CD4-positive, CD25-positive, alpha-beta regulatory T cell (primary cell): ENCODE measurements around the gene SDHA. TPM values are rescaled to one million over a fixed set of nuclear protein-coding genes. Genes with fewer than 3 reads are reported as not detected.

Experiments used
- ATAC-seq, 2 donors: fragments of 150-1000 bp; cut with Tn5 transposase; one replicate each; pipeline ENCODE4 v1.10.0; 2021; ENCODE audit warnings: low read depth in 2 of 2, moderate number of reproducible peaks in 2 of 2, moderate library complexity in 1 of 2
- DNase-seq, 3 donors: peaks; one replicate each; pipeline versions ENCODE4 v3.0.0 to v3.0.0-alpha.2; 2012 to 2022; ENCODE audit warnings: mixed read lengths in 1 of 3
- H3K27ac ChIP-seq: one replicate; pipeline ENCODE4 v1.7.0; 2013; ENCODE audit warnings: mild to moderate bottlenecking, low read length; ENCODE audit not compliant: insufficient read depth, poor library complexity, severe bottlenecking
- H3K27me3 ChIP-seq: one replicate; pipeline ENCODE4 v1.7.0; 2013; ENCODE audit warnings: low read length; ENCODE audit not compliant: control insufficient read depth, insufficient read depth
- H3K36me3 ChIP-seq: one replicate; pipeline ENCODE4 v1.7.0; 2013; ENCODE audit warnings: mild to moderate bottlenecking, low read length, moderate library complexity; ENCODE audit not compliant: control insufficient read depth, insufficient read depth
- H3K4me1 ChIP-seq: 2 replicates; pipeline ENCODE4 v1.7.0; 2013; ENCODE audit warnings: mild to moderate bottlenecking, low read length; ENCODE audit not compliant: insufficient read depth, control insufficient read depth, poor library complexity, severe bottlenecking
- H3K4me3 ChIP-seq: one replicate; pipeline ENCODE4 v1.7.0; 2013; ENCODE audit warnings: low read depth, mild to moderate bottlenecking, low read length, moderate library complexity
- H3K9me3 ChIP-seq, 2 experiments: 1 replicate in 1 of 2; 2 replicates in 1 of 2; pipeline ENCODE4 v1.7.0; 2013; ENCODE audit warnings: low read length in 2 of 2, mild to moderate bottlenecking in 1 of 2, moderate library complexity in 1 of 2; ENCODE audit not compliant: control insufficient read depth in 2 of 2
- H3K27ac Mint-ChIP-seq, 3 donors: one replicate each; pipeline ENCODE4 v1.8.0; 2020 to 2022; ENCODE audit warnings: mild to moderate bottlenecking in 3 of 3, mixed read lengths in 3 of 3, moderate library complexity in 2 of 3
- H3K27me3 Mint-ChIP-seq: one replicate; pipeline ENCODE4 v1.8.0; 2022; ENCODE audit warnings: mild to moderate bottlenecking, mixed read lengths
- H3K36me3 Mint-ChIP-seq: one replicate; pipeline ENCODE4 v1.8.0; 2020; ENCODE audit warnings: mixed read lengths
- H3K4me1 Mint-ChIP-seq, 4 donors: one replicate each; pipeline ENCODE4 v1.8.0; 2020 to 2022; ENCODE audit warnings: mixed read lengths in 4 of 4, mild to moderate bottlenecking in 1 of 4
- H3K4me3 Mint-ChIP-seq, 4 donors: one replicate each; pipeline ENCODE4 v1.8.0; 2020 to 2022; ENCODE audit warnings: mild to moderate bottlenecking in 4 of 4, mixed read lengths in 4 of 4, moderate library complexity in 3 of 4
- H3K9me3 Mint-ChIP-seq, 7 donors: one replicate each; pipeline ENCODE4 v1.8.0; 2020 to 2022; ENCODE audit warnings: mixed read lengths in 7 of 7, mild to moderate bottlenecking in 3 of 7, moderate library complexity in 2 of 7
- polyA plus RNA-seq, 4 donors: library from polyadenylated mRNA; unstranded; fragments of 300-500 nt; fragmentation: Illumina TruSeq; gene quantifications; one replicate each; pipeline ENCODE4 v1.2.3, GENCODE V29; 2021
- total RNA-seq: library from RNA; stranded (reverse); gene quantifications from one replicate; pipeline ENCODE4 v1.2.3, GENCODE V29; 2022

SDHA gene
- total and polyA plus RNA-seq, 5 donors from 2014 or later, result 211 to 290 (median 235) TPM

DNA sequence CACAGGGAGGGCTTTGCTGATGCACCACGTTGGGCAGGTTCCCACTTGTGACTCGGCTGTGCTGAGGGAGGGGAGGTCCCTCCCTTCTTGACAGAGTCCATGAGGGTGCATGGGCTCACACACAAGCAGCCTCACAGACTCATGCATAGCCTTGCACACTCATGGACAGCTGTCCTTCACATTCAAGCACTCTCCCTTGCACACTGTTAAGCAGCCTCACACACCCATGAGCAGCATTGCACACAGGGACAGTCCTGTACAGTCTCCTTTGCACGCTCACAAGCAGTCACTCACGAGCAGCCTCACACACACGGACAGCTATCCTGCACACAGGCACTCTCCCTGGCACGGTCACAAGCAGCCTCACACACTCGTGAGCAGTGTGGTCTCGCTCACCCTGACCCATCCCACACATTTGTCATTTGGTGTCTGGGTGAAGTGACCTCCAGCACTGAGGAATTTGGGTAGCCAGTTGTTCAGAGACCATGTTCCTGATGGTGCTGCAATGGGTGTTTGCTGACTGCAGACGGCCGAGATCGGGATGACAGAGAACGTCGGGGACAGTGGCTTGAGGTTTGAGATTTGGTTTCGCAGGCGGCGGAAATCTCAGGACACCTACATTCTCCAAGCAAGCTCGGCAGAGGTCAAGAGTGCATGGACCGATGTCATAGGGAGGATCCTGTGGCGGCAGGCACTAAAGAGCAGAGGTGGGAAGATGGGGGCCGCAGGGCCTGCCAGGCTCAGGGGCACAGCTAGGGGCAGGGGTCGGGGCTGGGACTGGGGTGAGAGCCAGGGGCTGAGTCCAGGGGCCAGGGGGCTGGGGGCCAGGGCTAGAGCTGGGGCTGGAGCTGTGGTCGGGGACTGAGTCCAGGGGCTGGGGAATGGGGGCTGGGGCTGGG lies 44.5 kb upstream of the SDHA start:
- H3K36me3 Mint-ChIP-seq, result no peaks in the 10 kb centered on the region
- no peak for DNase-seq
- no peak for ATAC-seq
- Histone ChIP-seq H3K27me3 (no peaks in the 10 kb centered on the region), H3K4me3 (no peak overlapping the region), H3K36me3 (no peaks in the 10 kb centered on the region), H3K9me3 (no peaks in the 10 kb centered on the region), H3K27ac (no peak overlapping the region), H3K4me1 (no peaks in the 10 kb centered on the region)
- peaks cover 10% of the 10 kb centered on the region for H3K27me3 Mint-ChIP-seq
- no peaks in the 10 kb centered on the region for H3K9me3 Mint-ChIP-seq
- no peak overlapping the region for H3K27ac Mint-ChIP-seq
- peaks cover 0 to 5% (median 0%) of the 10 kb centered on the region in 4 donors for H3K4me1 Mint-ChIP-seq
- H3K4me3 Mint-ChIP-seq, result peak overlapping the region in 1 of 4 donors; percentile 65

DNA sequence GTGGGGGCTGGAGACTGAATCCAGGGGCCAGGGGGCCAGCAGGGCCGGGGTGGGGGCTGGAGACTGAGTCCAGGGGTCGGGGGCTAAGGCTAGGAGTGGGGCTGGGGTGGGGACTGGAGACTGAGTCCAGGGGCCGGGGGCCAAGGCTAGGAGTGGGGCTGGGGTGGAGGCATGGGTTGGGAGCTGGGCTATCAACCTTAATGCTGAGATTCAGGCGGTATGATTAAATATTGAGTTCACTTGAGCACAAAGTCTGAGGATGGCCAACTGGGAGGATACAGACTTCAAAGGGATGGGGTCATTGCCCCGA lies 43.9 kb upstream of the SDHA start:
- DNase-seq, result no peak
- no peak overlapping the region for H3K4me3 Mint-ChIP-seq
- H3K27me3 Mint-ChIP-seq, result peaks cover 10% of the 10 kb centered on the region
- Histone ChIP-seq H3K27me3 (no peaks in the 10 kb centered on the region), H3K4me3 (no peak overlapping the region), H3K36me3 (no peaks in the 10 kb centered on the region), H3K9me3 (no peaks in the 10 kb centered on the region), H3K4me1 (no peaks in the 10 kb centered on the region), H3K27ac (no peak overlapping the region)
- ATAC-seq, result no peak
- H3K27ac Mint-ChIP-seq, result no peak overlapping the region
- H3K4me1 Mint-ChIP-seq, result peaks cover 0 to 5% (median 0%) of the 10 kb centered on the region in 4 donors
- H3K9me3 Mint-ChIP-seq, result no peaks in the 10 kb centered on the region
- no peaks in the 10 kb centered on the region for H3K36me3 Mint-ChIP-seq

- Mint-ChIP-seq H3K27me3 (peaks cover 10% of the 10 kb centered on the region), H3K4me1 (peaks cover 0 to 5% (median 0%) of the 10 kb centered on the region in 4 donors), H3K36me3 (no peaks in the 10 kb centered on the region), H3K4me3 (no peak overlapping the region), H3K27ac (peak overlapping the region in 1 of 3 donors; percentile 53), H3K9me3 (no peaks in the 10 kb centered on the region)
- H3K4me3 ChIP-seq, result no peak overlapping the region
- no peaks in the 10 kb centered on the region for H3K9me3 ChIP-seq
- DNase-seq (no peak), ATAC-seq (no peak)
- no peak overlapping the region for H3K27ac ChIP-seq
- H3K27me3 ChIP-seq, result no peaks in the 10 kb centered on the region
- no peaks in the 10 kb centered on the region for H3K36me3 ChIP-seq
- no peaks in the 10 kb centered on the region for H3K4me1 ChIP-seq
Measured at GRCh38 chr5:174876-175465, 43.1 kb upstream of the SDHA start.

- ATAC-seq, result no peak
Measured at GRCh38 chr5:176296-176823, 41.8 kb upstream of the SDHA start.

DNA sequence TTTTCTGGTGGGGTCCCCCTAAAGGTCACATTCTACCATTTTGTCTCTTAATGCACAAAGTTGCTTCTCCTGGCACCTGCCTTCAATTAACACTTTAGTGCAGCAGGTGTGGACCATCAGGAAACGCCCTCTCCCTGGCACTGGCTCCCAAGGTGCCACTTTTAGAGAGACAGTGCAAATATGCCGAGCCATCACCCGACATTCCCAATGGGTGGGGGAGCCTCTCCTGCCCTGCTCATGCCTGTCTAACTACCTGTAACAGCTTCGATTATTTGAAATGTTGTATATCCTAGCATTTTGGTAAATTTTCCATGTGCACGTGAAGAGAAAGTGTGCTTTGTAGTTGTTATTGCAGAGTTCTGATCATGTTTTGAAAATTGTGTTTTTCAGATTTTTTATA lies 40.0 kb upstream of the SDHA start:
- Histone ChIP-seq H3K4me3 (no peak overlapping the region), H3K4me1 (no peaks in the 10 kb centered on the region), H3K9me3 (no peaks in the 10 kb centered on the region), H3K27ac (no peak overlapping the region), H3K27me3 (no peaks in the 10 kb centered on the region), H3K36me3 (no peaks in the 10 kb centered on the region)
- no peak for ATAC-seq
- Mint-ChIP-seq H3K4me1 (peaks cover 0 to 5% (median 0%) of the 10 kb centered on the region in 4 donors), H3K36me3 (no peaks in the 10 kb centered on the region), H3K9me3 (no peaks in the 10 kb centered on the region), H3K4me3 (no peak overlapping the region), H3K27me3 (peaks cover 15% of the 10 kb centered on the region), H3K27ac (no peak overlapping the region)
- no peak for DNase-seq

More at GRCh38 chr5:176296-176823, 41.8 kb upstream of the SDHA start:
- Histone ChIP-seq H3K4me1 (no peaks in the 10 kb centered on the region), H3K4me3 (no peak overlapping the region), H3K36me3 (no peaks in the 10 kb centered on the region), H3K9me3 (no peaks in the 10 kb centered on the region), H3K27me3 (no peaks in the 10 kb centered on the region), H3K27ac (no peak overlapping the region)
- peaks cover 0 to 5% (median 0%) of the 10 kb centered on the region in 4 donors for H3K4me1 Mint-ChIP-seq
- no peak overlapping the region for H3K4me3 Mint-ChIP-seq
- peaks cover 15% of the 10 kb centered on the region for H3K27me3 Mint-ChIP-seq
- no peaks in the 10 kb centered on the region for H3K36me3 Mint-ChIP-seq
- H3K9me3 Mint-ChIP-seq, result no peaks in the 10 kb centered on the region
- DNase-seq, result no peak
- no peak overlapping the region for H3K27ac Mint-ChIP-seq

- Mint-ChIP-seq H3K27me3 (peaks cover 15% of the 10 kb centered on the region), H3K36me3 (no peaks in the 10 kb centered on the region), H3K4me3 (no peak overlapping the region), H3K9me3 (no peaks in the 10 kb centered on the region), H3K27ac (no peak overlapping the region), H3K4me1 (peaks cover 0 to 5% (median 0%) of the 10 kb centered on the region in 4 donors)
- Histone ChIP-seq H3K9me3 (no peaks in the 10 kb centered on the region), H3K27me3 (no peaks in the 10 kb centered on the region), H3K4me3 (no peak overlapping the region), H3K27ac (no peak overlapping the region), H3K36me3 (no peaks in the 10 kb centered on the region), H3K4me1 (no peaks in the 10 kb centered on the region)
- ATAC-seq, result no peak
- DNase-seq, result no peak
Measured at GRCh38 chr5:179401-179800, 38.7 kb upstream of the SDHA start.

DNA sequence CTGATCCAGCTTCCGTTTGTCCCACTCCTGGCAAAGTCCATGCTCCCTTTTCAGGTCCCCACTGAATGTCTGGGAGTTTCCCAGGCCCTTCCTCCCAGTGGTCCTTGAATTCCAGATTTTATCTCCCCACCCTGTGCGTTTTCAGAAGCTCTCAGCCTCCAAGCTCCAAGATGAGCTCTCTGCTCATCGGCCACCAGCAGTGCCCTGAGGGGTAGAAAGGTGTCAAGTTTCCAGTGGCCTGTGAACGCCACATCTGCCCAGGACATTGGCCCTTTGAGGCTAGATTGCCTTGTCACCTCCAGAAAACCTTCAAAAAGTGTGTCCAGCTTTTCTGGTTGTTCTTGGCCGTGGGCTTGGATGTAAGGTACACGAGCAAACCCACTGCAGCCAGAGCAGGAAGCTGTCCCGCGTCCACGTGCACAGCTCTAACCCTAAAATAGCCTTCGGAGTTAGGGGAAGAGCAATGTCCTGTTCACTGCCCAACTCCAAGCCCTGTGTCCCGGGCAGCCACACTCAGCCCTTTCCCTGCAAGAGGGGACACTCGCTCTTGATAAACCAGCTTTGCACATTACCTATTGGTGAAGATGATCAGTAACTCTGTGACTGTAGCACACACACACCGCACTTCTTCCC lies 37.7 kb upstream of the SDHA start:
- Histone ChIP-seq H3K27me3 (no peaks in the 10 kb centered on the region), H3K9me3 (no peaks in the 10 kb centered on the region), H3K27ac (no peak overlapping the region), H3K4me1 (no peaks in the 10 kb centered on the region), H3K36me3 (no peaks in the 10 kb centered on the region), H3K4me3 (no peak overlapping the region)
- no peak overlapping the region for H3K27ac Mint-ChIP-seq
- no peaks in the 10 kb centered on the region for H3K36me3 Mint-ChIP-seq
- H3K4me1 Mint-ChIP-seq, result peaks cover 0 to 5% (median 0%) of the 10 kb centered on the region in 4 donors
- DNase-seq (no peak), ATAC-seq (no peak)
- H3K27me3 Mint-ChIP-seq, result peaks cover 15% of the 10 kb centered on the region
- no peaks in the 10 kb centered on the region for H3K9me3 Mint-ChIP-seq
- no peak overlapping the region for H3K4me3 Mint-ChIP-seq
